ENCODE data around the gene THPO.

GRCh38 chr3:184378651-184379357 lies 797 bp upstream of the THPO start:
- TF ChIP-seq CTCF (IDR thresholded peaks at IDR 0.05) (no peak), EZH2 (IDR thresholded peaks at IDR 0.05; ENCODE audit: borderline replicate concordance, insufficient read depth, low read depth, low read length, poor library complexity, severe bottlenecking) (no peak)
